Activated CD4-positive, alpha-beta T cell treated with anti-CD3 and anti-CD28 coated beads, Interleukin-2, amount 50 U/mL, for 16 hours (primary cell): ENCODE data around the gene COMMD4.
A peak's percentile ranks its signal among the peaks of the same experiment; 100 is the strongest.

Experiments used
- DNase-seq: peaks from one replicate; pipeline ENCODE4 v3.0.0-alpha.2; 2020

COMMD4 gene

GRCh38 chr15:75357976-75358673 is 22.3 kb downstream of the COMMD4 start:
- no peak for DNase-seq

- DNase-seq, result no peak
Measured at GRCh38 chr15:75358771-75359536, 23.1 kb downstream of the COMMD4 start.

- DNase-seq, result no peak
Measured at GRCh38 chr15:75359537-75360250, 23.8 kb downstream of the COMMD4 start.

GRCh38 chr15:75360391-75360790 is 24.5 kb downstream of the COMMD4 start:
- no peak for DNase-seq

GRCh38 chr15:75360856-75361255 is 25.0 kb downstream of the COMMD4 start:
- DNase-seq, result no peak

- DNase-seq, result no peak
Measured at GRCh38 chr15:75361361-75361988, 25.6 kb downstream of the COMMD4 start.

- no peak for DNase-seq
Measured at GRCh38 chr15:75361989-75362641, 26.3 kb downstream of the COMMD4 start.

- DNase-seq, result no peak
Measured at GRCh38 chr15:75362642-75363249, 26.9 kb downstream of the COMMD4 start.

- DNase-seq, result no peak
Measured at GRCh38 chr15:75363786-75364185, 27.9 kb downstream of the COMMD4 start.

- DNase-seq, result no peak
Measured at GRCh38 chr15:75364881-75365280, 29.0 kb downstream of the COMMD4 start.

- DNase-seq, result no peak
Measured at GRCh38 chr15:75366163-75366562, 30.3 kb downstream of the COMMD4 start.

- DNase-seq, result no peak
Measured at GRCh38 chr15:75367006-75367405, 31.1 kb downstream of the COMMD4 start.

- no peak for DNase-seq
Measured at GRCh38 chr15:75367406-75367912, 31.6 kb downstream of the COMMD4 start.

- DNase-seq, result peak; percentile 97
Measured at GRCh38 chr15:75367913-75368688, 32.2 kb downstream of the COMMD4 start, which contains the start of gene MAN2C1. Gene MAN2C1 (minus strand): TSS chr15:75368607. CDS start chr15:75368583, 24 bp downstream.

GRCh38 chr15:75368689-75369239 is 32.9 kb downstream of the COMMD4 start:
- DNase-seq, result no peak

GRCh38 chr15:75369897-75370581 is 34.2 kb downstream of the COMMD4 start:
- no peak for DNase-seq

GRCh38 chr15:75371486-75371885 is 35.6 kb downstream of the COMMD4 start:
- DNase-seq, result no peak

GRCh38 chr15:75371901-75372688 is 36.2 kb downstream of the COMMD4 start:
- DNase-seq, result no peak

GRCh38 chr15:75380773-75381172 is 44.9 kb downstream of the COMMD4 start:
- no peak for DNase-seq
